Neural crest cell (in vitro differentiated cells): Measurements from ENCODE around the gene CNOT1. TPM values are rescaled to one million over a fixed set of nuclear protein-coding genes. Genes with fewer than 3 reads are reported as not detected.

Experiments used
- DNase-seq: peaks from one replicate; pipeline ENCODE4 v3.0.0; 2021; ENCODE audit warnings: low read depth, mixed read lengths, low spot score
- H3K27ac Mint-ChIP-seq: one replicate; pipeline ENCODE4 v1.8.0; 2021; ENCODE audit warnings: mild to moderate bottlenecking, mixed read lengths; ENCODE audit not compliant: unreplicated experiment
- H3K27me3 Mint-ChIP-seq: 2 replicates; pipeline ENCODE4 v1.8.0; 2021; ENCODE audit warnings: low read depth, mild to moderate bottlenecking, mixed read lengths
- H3K36me3 Mint-ChIP-seq: 2 replicates; pipeline ENCODE4 v1.8.0; 2021; ENCODE audit warnings: low read depth, mild to moderate bottlenecking, mixed read lengths
- H3K4me1 Mint-ChIP-seq: 2 replicates; pipeline ENCODE4 v1.8.0; 2021; ENCODE audit warnings: mixed read lengths
- H3K4me3 Mint-ChIP-seq: one replicate; pipeline ENCODE4 v1.8.0; 2021; ENCODE audit warnings: mild to moderate bottlenecking, mixed read lengths
- H3K9me3 Mint-ChIP-seq: 2 replicates; pipeline ENCODE4 v1.8.0; 2021; ENCODE audit warnings: mixed read lengths
- CTCF ChIP-seq: fragments of 200-600 bp; sonication (generic); conservative IDR thresholded peaks from 2 replicates; pipeline ENCODE4 v1.5.0; 2021; ENCODE audit warnings: antibody characterized with exemption, mild to moderate bottlenecking
- total RNA-seq: library from RNA; stranded (reverse); gene quantifications from 2 replicates; pipeline ENCODE4 v1.2.1, GENCODE V29; 2021

Gene CNOT1
- total RNA-seq, 1 donor from 2014 or later, result 254 TPM

GRCh38 chr16:58472827-58473226, 156.8 kb downstream of the CNOT1 start:
- no peak for DNase-seq
- Mint-ChIP-seq H3K4me3 (no peak overlapping the region), H3K36me3 (no peaks in the 10 kb centered on the region)

GRCh38 chr16:58472266-58472665, 157.4 kb downstream of the CNOT1 start:
- DNase-seq, result no peak

More at GRCh38 chr16:58472827-58473226, 156.8 kb downstream of the CNOT1 start:
- no peak overlapping the region for H3K27ac Mint-ChIP-seq
- no peak for TF ChIP-seq CTCF
- peaks cover 39% of the 10 kb centered on the region for H3K27me3 Mint-ChIP-seq
- H3K4me1 Mint-ChIP-seq, result no peaks in the 10 kb centered on the region
- H3K9me3 Mint-ChIP-seq, result no peaks in the 10 kb centered on the region

GRCh38 chr16:58471209-58471975, 158.2 kb downstream of the CNOT1 start:
- Mint-ChIP-seq H3K4me1 (no peaks in the 10 kb centered on the region), H3K4me3 (no peak overlapping the region), H3K27ac (peak overlapping the region; percentile 43), H3K27me3 (peaks cover 54% of the 10 kb centered on the region), H3K9me3 (no peaks in the 10 kb centered on the region), H3K36me3 (no peaks in the 10 kb centered on the region)
- TF ChIP-seq CTCF, result no peak
- DNase-seq, result no peak

More at GRCh38 chr16:58472266-58472665, 157.4 kb downstream of the CNOT1 start:
- no peaks in the 10 kb centered on the region for H3K36me3 Mint-ChIP-seq
- H3K27ac Mint-ChIP-seq, result no peak overlapping the region
- no peak for TF ChIP-seq CTCF
- H3K4me1 Mint-ChIP-seq, result no peaks in the 10 kb centered on the region
- no peak overlapping the region for H3K4me3 Mint-ChIP-seq
- no peaks in the 10 kb centered on the region for H3K9me3 Mint-ChIP-seq
- peaks cover 45% of the 10 kb centered on the region for H3K27me3 Mint-ChIP-seq

Other genes starting within 250 kb of the CNOT1 start
- gene GINS3, start 237.4 kb downstream of the CNOT1 start, total RNA-seq, result 22.2 and 23.7 TPM in 2 replicates
- gene NDRG4, start 129.7 kb downstream of the CNOT1 start, total RNA-seq, result 52.5 and 58.9 TPM in 2 replicates
- gene SETD6, start 114.3 kb downstream of the CNOT1 start, total RNA-seq, result 34.0 and 35.6 TPM in 2 replicates
- 31.7 and 31.8 TPM in 2 replicates for gene SLC38A7, start 54.9 kb upstream of the CNOT1 start, total RNA-seq
- 128 and 133 TPM in 2 replicates for gene GOT2, start 104.5 kb upstream of the CNOT1 start, total RNA-seq